HG03460 (cell line): ENCODE measurements around the gene MMP3.

Experiments
- ATAC-seq: cut with Tn5 transposase; IDR thresholded peaks from one replicate; pipeline ENCODE4 v1.9.1; 2021; ENCODE audit not compliant: unreplicated experiment

The MMP3 gene

GRCh38 chr11:102792604-102793003 lies 50.8 kb downstream of the MMP3 start:
- ATAC-seq, result no peak

- ATAC-seq, result no peak
These were observed 52.0 kb downstream of the MMP3 start for GRCh38 chr11:102791271-102792036.

GRCh38 chr11:102788334-102788995 lies 54.9 kb downstream of the MMP3 start:
- ATAC-seq, result no peak
